HEK293 (cell line): ENCODE results near the gene AGBL3.

ENCODE experiments used
- CTCF ChIA-PET: fragments of 350-600 bp; formaldehyde crosslinking; extraction: SDS; loops from one replicate; lab custom pipeline; 2021; ENCODE audit warnings: antibody characterized with exemption; lab: Yijun Ruan, JAX
- POLR2A ChIA-PET: fragments of 300-600 bp; formaldehyde crosslinking; extraction: SDS; loops from one replicate; lab custom pipeline; 2020; ENCODE audit warnings: antibody characterized with exemption, inconsistent platforms; lab: Yijun Ruan, JAX
- H3K27ac ChIP-seq: fragments of 200-500 bp; sonication (Bioruptor generic); 2 replicates; pipeline ENCODE4 v1.5.1; 2014; ENCODE audit warnings: low read depth, low read length, control low read depth, inconsistent platforms; ENCODE audit errors: extremely low read depth
- H3K36me3 ChIP-seq, 2 experiments: fragments of 200-500 bp in 1 of 2; sonication (Bioruptor generic) in 1 of 2; 1 replicate in 1 of 2; 2 replicates in 1 of 2; pipeline ENCODE4 v1.5.1; 2014 to 2017; ENCODE audit warnings: inconsistent platforms in 2 of 2, low read length in 2 of 2; ENCODE audit not compliant: control insufficient read depth in 2 of 2, insufficient read depth in 1 of 2
- H3K4me1 ChIP-seq: fragments of 200-500 bp; sonication (Bioruptor generic); 2 replicates; pipeline ENCODE4 v1.5.1; 2014; ENCODE audit warnings: mild to moderate bottlenecking, low read length, inconsistent platforms; ENCODE audit not compliant: control insufficient read depth, insufficient read depth
- H3K4me3 ChIP-seq: 2 replicates; pipeline ENCODE4 v1.5.1; 2011; ENCODE audit warnings: low read depth, mild to moderate bottlenecking, control low read depth, low read length, moderate library complexity
- H3K9me3 ChIP-seq: fragments of 200-500 bp; sonication (Bioruptor generic); 2 replicates; pipeline ENCODE4 v1.5.1; 2014; ENCODE audit warnings: low read depth, low read length, inconsistent platforms; ENCODE audit not compliant: control insufficient read depth, insufficient read depth
- GLIS1 ChIP-seq: fragments of 450-650 bp; formaldehyde crosslinking; IDR thresholded peaks from 2 replicates; pipeline ENCODE4 v1.5.1; 2016; ENCODE audit warnings: missing biosample characterization, missing genetic modification characterization
- PRDM2 ChIP-seq: fragments of 450-650 bp; formaldehyde crosslinking; IDR thresholded peaks from 2 replicates; pipeline ENCODE4 v1.5.1; 2016; ENCODE audit warnings: missing biosample characterization, missing genetic modification characterization, borderline replicate concordance
- RBAK ChIP-seq: fragments of 450-650 bp; formaldehyde crosslinking; IDR thresholded peaks from 2 replicates; pipeline ENCODE4 v1.5.1; 2016; ENCODE audit warnings: missing biosample characterization, missing genetic modification characterization
- SP2 ChIP-seq: fragments of 450-650 bp; formaldehyde crosslinking; IDR thresholded peaks from 2 replicates; pipeline ENCODE4 v1.5.1; 2016; ENCODE audit warnings: missing biosample characterization, missing genetic modification characterization
- ZBTB17 ChIP-seq: fragments of 450-650 bp; formaldehyde crosslinking; IDR thresholded peaks from 2 replicates; pipeline ENCODE4 v1.5.1; 2016; ENCODE audit warnings: missing biosample characterization, missing genetic modification characterization
- ZBTB7A ChIP-seq: fragments of 450-650 bp; formaldehyde crosslinking; IDR thresholded peaks from 2 replicates; pipeline ENCODE4 v1.5.1; 2016; ENCODE audit warnings: low read depth, missing biosample characterization, missing genetic modification characterization
- ZNF155 ChIP-seq: fragments of 450-650 bp; formaldehyde crosslinking; IDR thresholded peaks from 2 replicates; pipeline ENCODE4 v1.5.1; 2016; ENCODE audit warnings: missing biosample characterization, missing genetic modification characterization
- ZNF174 ChIP-seq: fragments of 450-650 bp; formaldehyde crosslinking; IDR thresholded peaks from 2 replicates; pipeline ENCODE4 v1.5.0; 2017; ENCODE audit warnings: missing biosample characterization, mild to moderate bottlenecking, missing genetic modification characterization
- ZNF184 ChIP-seq: fragments of 450-650 bp; IDR thresholded peaks from 2 replicates; pipeline ENCODE4 v1.5.1; 2018; ENCODE audit warnings: missing biosample characterization, mild to moderate bottlenecking, missing genetic modification characterization
- ZNF202 ChIP-seq: fragments of 450-650 bp; formaldehyde crosslinking; IDR thresholded peaks from 2 replicates; pipeline ENCODE4 v1.5.1; 2016; ENCODE audit warnings: missing biosample characterization, missing genetic modification characterization, borderline replicate concordance
- ZNF302 ChIP-seq: fragments of 450-650 bp; formaldehyde crosslinking; IDR thresholded peaks from 2 replicates; pipeline ENCODE4 v1.5.1; 2016; ENCODE audit warnings: missing biosample characterization, missing genetic modification characterization, low read depth
- ZNF514 ChIP-seq: fragments of 450-650 bp; formaldehyde crosslinking; IDR thresholded peaks from 2 replicates; pipeline ENCODE4 v1.5.1; 2016; ENCODE audit warnings: missing biosample characterization, missing genetic modification characterization
- ZNF549 ChIP-seq: fragments of 450-650 bp; IDR thresholded peaks from 2 replicates; pipeline ENCODE4 v1.5.1; 2018; ENCODE audit warnings: missing biosample characterization, missing genetic modification characterization, mild to moderate bottlenecking, inconsistent platforms, moderate library complexity
- ZNF561 ChIP-seq: fragments of 450-650 bp; IDR thresholded peaks from 2 replicates; pipeline ENCODE4 v1.5.1; 2018; ENCODE audit warnings: missing biosample characterization, missing genetic modification characterization, borderline replicate concordance
- ZNF571 ChIP-seq: fragments of 450-650 bp; formaldehyde crosslinking; IDR thresholded peaks from 2 replicates; pipeline ENCODE4 v1.5.0; 2017; ENCODE audit warnings: missing biosample characterization, missing genetic modification characterization
- ZNF623 ChIP-seq: fragments of 450-650 bp; formaldehyde crosslinking; IDR thresholded peaks from 2 replicates; pipeline ENCODE4 v1.5.1; 2016; ENCODE audit warnings: missing biosample characterization, missing genetic modification characterization
- ZNF639 ChIP-seq: fragments of 450-650 bp; formaldehyde crosslinking; IDR thresholded peaks from 2 replicates; pipeline ENCODE4 v1.5.1; 2016; ENCODE audit warnings: missing biosample characterization, missing genetic modification characterization
- ZNF658 ChIP-seq: fragments of 450-650 bp; formaldehyde crosslinking; IDR thresholded peaks from 2 replicates; pipeline ENCODE4; 2016; ENCODE audit warnings: missing biosample characterization, missing genetic modification characterization
- ZNF692 ChIP-seq: fragments of 450-650 bp; formaldehyde crosslinking; IDR thresholded peaks from 2 replicates; pipeline ENCODE4 v1.5.1; 2016; ENCODE audit warnings: missing biosample characterization, missing genetic modification characterization
- ZNF768 ChIP-seq: fragments of 450-650 bp; formaldehyde crosslinking; IDR thresholded peaks from 2 replicates; pipeline ENCODE4 v1.5.1; 2018; ENCODE audit warnings: missing biosample characterization, mild to moderate bottlenecking, missing genetic modification characterization
- ZNF777 ChIP-seq: fragments of 450-650 bp; formaldehyde crosslinking; IDR thresholded peaks from 2 replicates; pipeline ENCODE4 v1.5.1; 2017; ENCODE audit warnings: missing biosample characterization, missing genetic modification characterization, borderline replicate concordance
- ZNF830 ChIP-seq: fragments of 450-650 bp; IDR thresholded peaks from 2 replicates; pipeline ENCODE4 v1.5.0; 2018; ENCODE audit warnings: missing biosample characterization, missing genetic modification characterization, low read depth, mild to moderate bottlenecking, moderate library complexity
- TF ChIP-seq, protein P1 (sequence below): fragments of 450-650 bp; formaldehyde crosslinking; IDR thresholded peaks from 2 replicates; pipeline ENCODE4 v1.5.1; 2016; ENCODE audit warnings: missing biosample characterization, missing genetic modification characterization

The AGBL3 gene

DNA sequence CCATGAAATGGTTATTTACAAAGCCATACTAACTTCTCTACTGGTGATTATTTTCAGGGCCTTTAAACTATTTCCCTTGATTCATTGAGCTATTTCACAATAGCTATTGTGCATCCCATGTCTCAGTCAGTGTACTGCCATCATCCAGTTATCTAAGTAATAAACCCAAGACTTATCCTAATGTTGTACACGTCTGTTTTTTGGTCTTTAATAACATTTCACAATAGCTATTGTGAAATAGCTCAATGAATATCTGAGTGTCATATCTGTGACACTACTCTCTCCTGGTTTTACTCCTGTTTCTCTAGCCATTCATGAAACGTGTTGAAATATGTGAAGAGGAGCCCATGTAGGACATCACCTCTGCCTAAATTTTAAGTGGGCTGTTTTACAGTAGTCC lies 125.1 kb downstream of the AGBL3 start:
- Histone ChIP-seq H3K27ac (no peak overlapping the region), H3K36me3 (no peaks in the 10 kb centered on the region), H3K4me1 (no peaks in the 10 kb centered on the region)
- POLR2A ChIA-PET = no interaction called here
- TF ChIP-seq ZNF184 (tag by site-specific recombination) (no peak), ZNF639 (tag by site-specific recombination) (no peak), ZNF302 (tag by site-specific recombination) (no peak), ZNF777 (tag by site-specific recombination) (no peak), ZNF561 (tag by site-specific recombination) (no peak), ZNF155 (tag by site-specific recombination) (no peak), ZNF549 (tag by site-specific recombination) (no peak), ZNF623 (no peak), ZNF768 (tag by site-specific recombination) (no peak), ZNF658 (no peak), ZNF514 (tag by site-specific recombination) (no peak), ZNF830 (tag by site-specific recombination) (no peak)
- TF ChIP-seq, protein P1, sequence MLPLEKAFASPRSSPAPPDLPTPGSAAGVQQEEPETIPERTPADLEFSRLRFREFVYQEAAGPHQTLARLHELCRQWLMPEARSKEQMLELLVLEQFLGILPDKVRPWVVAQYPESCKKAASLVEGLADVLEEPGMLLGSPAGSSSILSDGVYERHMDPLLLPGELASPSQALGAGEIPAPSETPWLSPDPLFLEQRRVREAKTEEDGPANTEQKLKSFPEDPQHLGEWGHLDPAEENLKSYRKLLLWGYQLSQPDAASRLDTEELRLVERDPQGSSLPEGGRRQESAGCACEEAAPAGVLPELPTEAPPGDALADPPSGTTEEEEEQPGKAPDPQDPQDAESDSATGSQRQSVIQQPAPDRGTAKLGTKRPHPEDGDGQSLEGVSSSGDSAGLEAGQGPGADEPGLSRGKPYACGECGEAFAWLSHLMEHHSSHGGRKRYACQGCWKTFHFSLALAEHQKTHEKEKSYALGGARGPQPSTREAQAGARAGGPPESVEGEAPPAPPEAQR (tag by site-specific recombination) = no peak
- TF ChIP-seq, all 188 proteins: peak for 0
- Histone ChIP-seq H3K9me3 (no peaks in the 10 kb centered on the region), H3K4me3 (no peak overlapping the region)
- CTCF ChIA-PET = interaction anchor here (0.6 kb wide), 1 partner anchor 25 kb away, joined by 3 read pairs; no protein-coding TSS in a partner anchor

DNA sequence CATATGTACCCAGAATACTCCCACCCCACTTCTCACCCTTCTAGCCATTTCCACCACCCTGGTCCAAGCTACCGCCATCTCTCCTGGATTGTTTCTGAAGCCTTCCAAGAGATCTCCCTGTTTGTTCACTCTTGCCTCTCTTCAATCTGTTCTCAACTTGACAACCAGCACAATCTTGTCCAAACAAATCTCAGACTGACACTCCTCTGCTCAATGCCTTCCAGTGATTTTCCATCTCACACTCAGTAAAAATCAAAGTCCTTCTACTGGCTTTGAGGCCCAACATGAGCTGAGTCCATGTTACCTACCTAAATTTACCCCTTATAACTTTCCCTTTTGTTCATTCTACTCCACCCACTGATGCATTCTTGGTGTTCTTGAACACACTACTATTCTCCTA lies 128.3 kb downstream of the AGBL3 start:
- no peak overlapping the region for H3K4me3 ChIP-seq
- no peak overlapping the region for H3K27ac ChIP-seq
- POLR2A ChIA-PET = no interaction called here
- no peaks in the 10 kb centered on the region for H3K36me3 ChIP-seq
- H3K9me3 ChIP-seq = no peaks in the 10 kb centered on the region
- CTCF ChIA-PET = no interaction called here
- no peaks in the 10 kb centered on the region for H3K4me1 ChIP-seq
- TF ChIP-seq SP2 (tag by site-specific recombination) (no peak), ZNF202 (no peak), ZBTB17 (tag by site-specific recombination) (no peak), ZNF692 (no peak), ZNF174 (no peak), ZBTB7A (no peak), RBAK (tag by site-specific recombination) (no peak), GLIS1 (tag by site-specific recombination) (no peak), PRDM2 (no peak), ZNF514 (tag by site-specific recombination) (no peak), ZNF571 (tag by site-specific recombination) (no peak)
- TF ChIP-seq, protein P1 (tag by site-specific recombination) = no peak
